Right lobe of liver (tissue), 6 donors: ENCODE results near the gene MRPL45. TPM values are rescaled to one million over a fixed set of nuclear protein-coding genes. Genes with fewer than 3 reads are reported as not detected.

Experiments used
- ATAC-seq, 4 donors: fragments of 200-7000 bp; cut with Tn5 transposase; one replicate each; pipeline ENCODE4 v1.9.1; 2020; ENCODE audit warnings: mild to moderate bottlenecking in 4 of 4, moderate library complexity in 4 of 4
- DNase-seq, 3 donors: peaks; one replicate each; pipeline ENCODE4 v3.0.0-alpha.2; 2020
- H3K27ac ChIP-seq, 3 donors: fragments of 200-600 bp; one replicate each; pipeline ENCODE4 v1.8.0; 2022
- H3K27me3 ChIP-seq, 2 donors: fragments of 200-600 bp; one replicate each; pipeline ENCODE4 v1.8.0; 2022
- H3K36me3 ChIP-seq, 4 donors: fragments of 200-600 bp; sonication (generic) in 1 of 4; one replicate each; pipeline versions ENCODE4 v1.5.1 to v1.8.0; 2017 to 2022; ENCODE audit warnings: control low read depth in 1 of 4
- H3K4me1 ChIP-seq, 4 donors: fragments of 200-600 bp; sonication (generic) in 1 of 4; one replicate each; pipeline versions ENCODE4 v1.5.1 to v1.8.0; 2017 to 2022; ENCODE audit warnings: control low read depth in 1 of 4
- H3K4me3 ChIP-seq, 3 donors: fragments of 200-600 bp; one replicate each; pipeline ENCODE4 v1.8.0; 2022
- H3K9me3 ChIP-seq, 4 donors: fragments of 200-600 bp; sonication (generic) in 1 of 4; one replicate each; pipeline versions ENCODE4 v1.5.1 to v1.8.0; 2017 to 2022; ENCODE audit warnings: control low read depth in 1 of 4
- CTCF ChIP-seq, 4 donors: fragments of 200-600 bp in 3 of 4; fragments of 450-650 bp in 1 of 4; IDR thresholded peaks; one replicate each; pipeline versions ENCODE4 v1.5.1 to v1.8.0; 2016 to 2022; ENCODE audit warnings: antibody characterized with exemption in 4 of 4, mild to moderate bottlenecking in 2 of 4
- POLR2A ChIP-seq: fragments of 450-650 bp; IDR thresholded peaks from one replicate; pipeline ENCODE4 v1.6.1; 2017; ENCODE audit warnings: antibody characterized with exemption, mild to moderate bottlenecking
- WGBS: methylation state at CpG from one replicate; pipeline ENCODE4 v1.1.6; 2018; ENCODE audit warnings: low coverage, low lambda C conversion rate; ENCODE audit not compliant: insufficient coverage; ENCODE audit errors: missing lambda C conversion rate; 5-methylcytosine and 5-hydroxymethylcytosine counted together
- intact Hi-C, 2 donors: fragments of 100-400 bp; cut with DNase I; formaldehyde crosslinking; loops; one replicate each; pipeline versions ENCODE4 v1.11.2 to v1.14.1; 2022
- total RNA-seq, 6 experiments: library from RNA; depleted of rRNA in 2 of 6; stranded (reverse); fragments of >200 nt in 2 of 6; fragmentation: NEBNext Ultra II Directional in 3 of 6; extraction: Animal tissue kit (Norgen Biotek cat#: 25700) in 3 of 6; gene quantifications; one replicate each; pipeline versions ENCODE4 v1.1.0 to v1.2.4, GENCODE V29; 2016 to 2023
- donor health status: DM: no; HTN: yes; CAD: no.
- donor health status: DM: no; HTN: no; CAD: no.
- donor health status: DM: no; HTN: no; CAD: no.
- donor health status: DM: no; HTN: yes; CAD: no.
- donor health status: DM: no; HTN: yes; CAD: no.

The MRPL45 gene
- total RNA-seq, 6 experiments from 2014 or later = 18.1 to 25.8 (median 20.1) TPM

- intact Hi-C loops = loop anchor here in 1 of 2 donors (5.0 kb wide), 1 partner anchor 68 kb away; no protein-coding TSS in a partner anchor
These were observed 52.2 kb downstream of the MRPL45 start for GRCh38 chr17:38349097-38349730.

DNA sequence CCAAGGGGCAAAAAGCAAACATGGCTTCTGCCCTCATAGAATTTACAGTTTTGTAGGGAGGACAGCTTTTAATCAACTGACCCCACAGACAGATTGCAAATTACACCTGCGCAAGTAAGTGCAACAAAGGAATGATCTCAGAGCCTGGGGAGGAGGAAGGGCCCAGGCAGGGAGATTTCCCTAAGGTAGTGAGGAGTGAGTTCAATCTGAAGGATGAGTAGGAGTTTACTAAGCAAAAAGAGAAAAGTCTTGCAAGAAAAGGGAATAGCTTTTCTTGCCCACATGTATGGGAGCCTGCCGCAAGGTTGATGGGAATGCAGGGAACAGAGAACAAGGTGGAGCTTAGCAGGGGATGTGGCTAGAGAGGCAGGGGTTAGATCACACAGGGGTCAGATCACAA is 53.1 kb downstream of the MRPL45 start:
- Histone ChIP-seq H3K36me3 (no peaks in the 10 kb centered on the region), H3K4me1 (peaks cover 0 to 8% (median 3%) of the 10 kb centered on the region in 4 donors), H3K27ac (no peak overlapping the region), H3K4me3 (no peak overlapping the region), H3K9me3 (no peaks in the 10 kb centered on the region), H3K27me3 (no peaks in the 10 kb centered on the region)
- TF ChIP-seq POLR2A = no peak
- TF ChIP-seq CTCF (IDR thresholded peaks at IDR 0.05) = no peak
- no peak for DNase-seq
- 93% methylated on average over 2 of the region's 2 CpGs for WGBS
- no peak for ATAC-seq
- intact Hi-C loops = no loop called here

More at GRCh38 chr17:38349097-38349730, 52.2 kb downstream of the MRPL45 start:
- H3K27me3 ChIP-seq = no peaks in the 10 kb centered on the region
- no peak overlapping the region for H3K27ac ChIP-seq
- 16% methylated on average over 7 of the region's 8 CpGs for WGBS
- no peak overlapping the region for H3K4me3 ChIP-seq
- TF ChIP-seq POLR2A = no peak
- peak; percentile 89 to 95 (median 92) for TF ChIP-seq CTCF (IDR thresholded peaks at IDR 0.05)
- peaks cover 0 to 8% (median 3%) of the 10 kb centered on the region in 4 donors for H3K4me1 ChIP-seq
- DNase-seq (peak; percentile 80 to 84 (median 81)), ATAC-seq (peak; percentile 70 to 77 (median 72))
- no peaks in the 10 kb centered on the region for H3K9me3 ChIP-seq
- no peaks in the 10 kb centered on the region for H3K36me3 ChIP-seq

DNA sequence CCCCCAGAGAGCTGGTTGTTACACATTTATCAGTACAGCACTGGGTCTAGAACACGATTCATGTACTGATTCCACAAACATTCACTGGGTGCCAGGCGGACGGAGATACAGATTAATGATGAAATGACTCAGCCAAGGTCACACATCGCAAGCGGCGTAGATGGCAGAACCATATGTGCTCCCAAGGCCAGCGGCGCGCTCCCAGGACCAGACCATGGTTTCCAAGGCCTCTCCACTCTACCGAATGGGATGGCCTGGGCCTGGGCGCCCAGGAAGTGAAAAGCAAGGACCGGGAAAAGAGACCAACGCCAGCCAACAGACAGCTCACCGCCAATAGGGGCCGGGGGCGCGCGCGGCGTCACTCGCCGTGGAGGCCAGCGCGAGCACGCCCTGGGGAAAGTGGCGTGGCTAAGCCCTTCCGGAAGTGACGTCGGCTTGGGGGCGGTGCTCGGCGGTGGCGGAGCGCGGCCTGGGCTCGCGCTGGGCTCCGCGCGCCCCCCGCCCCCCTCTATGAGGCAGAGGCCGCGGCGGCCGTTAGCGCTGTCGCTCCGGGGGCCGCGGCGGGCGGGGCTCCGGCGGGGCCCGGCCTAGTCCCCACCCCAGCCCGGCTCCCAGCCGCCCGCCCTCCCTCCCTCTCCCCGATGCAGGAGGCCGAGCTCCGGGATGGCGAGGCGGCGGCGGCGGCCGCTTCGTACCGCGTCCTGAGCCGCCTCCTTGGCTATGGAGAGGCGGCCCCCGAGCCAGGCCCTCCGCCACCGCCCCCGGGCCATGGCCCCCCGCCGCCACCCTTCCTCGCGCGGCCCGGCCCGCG is 54.6 kb downstream of the MRPL45 start, which contains the start of gene SOCS7:
Gene SOCS7 (plus strand): TSS at position 433 of the 811 bp plus-strand sequence. CDS start 209 bp downstream, at position 642.
- H3K27ac ChIP-seq = peak within 1 kb of the TSS; percentile 64 to 82 (median 71)
- intact Hi-C loops = no loop called here
- H3K36me3 ChIP-seq = no peaks in the 10 kb centered on the region

More for the DNA sequence above, 54.6 kb downstream of the MRPL45 start, which contains the start of gene SOCS7:
- Histone ChIP-seq H3K27me3 (no peaks in the 10 kb centered on the region), H3K4me1 (peaks cover 0 to 8% (median 3%) of the 10 kb centered on the region in 4 donors), H3K4me3 (peak within 1 kb of the TSS; percentile 75 to 88 (median 77)), H3K9me3 (no peaks in the 10 kb centered on the region)
- peak; percentile 84 for TF ChIP-seq POLR2A
- no peak for TF ChIP-seq CTCF (IDR thresholded peaks at IDR 0.05)
- peak; percentile 95 to 96 (median 96) for DNase-seq
- WGBS = 21% methylated on average over 12 of the region's 84 CpGs
- peak; percentile 95 to 97 (median 95) for ATAC-seq
